ENCODE data around the gene KMT2B.

Gene KMT2B

GRCh38 chr19:35742121-35742724, 24.4 kb downstream of the KMT2B start, which contains the start of gene IGFLR1:
Gene IGFLR1, minus strand, starts transcription at chr19:35742452. Its CDS starts 1,272 bp downstream, at chr19:35741180.
- peak; percentile 82 for DNase-seq

DNA sequence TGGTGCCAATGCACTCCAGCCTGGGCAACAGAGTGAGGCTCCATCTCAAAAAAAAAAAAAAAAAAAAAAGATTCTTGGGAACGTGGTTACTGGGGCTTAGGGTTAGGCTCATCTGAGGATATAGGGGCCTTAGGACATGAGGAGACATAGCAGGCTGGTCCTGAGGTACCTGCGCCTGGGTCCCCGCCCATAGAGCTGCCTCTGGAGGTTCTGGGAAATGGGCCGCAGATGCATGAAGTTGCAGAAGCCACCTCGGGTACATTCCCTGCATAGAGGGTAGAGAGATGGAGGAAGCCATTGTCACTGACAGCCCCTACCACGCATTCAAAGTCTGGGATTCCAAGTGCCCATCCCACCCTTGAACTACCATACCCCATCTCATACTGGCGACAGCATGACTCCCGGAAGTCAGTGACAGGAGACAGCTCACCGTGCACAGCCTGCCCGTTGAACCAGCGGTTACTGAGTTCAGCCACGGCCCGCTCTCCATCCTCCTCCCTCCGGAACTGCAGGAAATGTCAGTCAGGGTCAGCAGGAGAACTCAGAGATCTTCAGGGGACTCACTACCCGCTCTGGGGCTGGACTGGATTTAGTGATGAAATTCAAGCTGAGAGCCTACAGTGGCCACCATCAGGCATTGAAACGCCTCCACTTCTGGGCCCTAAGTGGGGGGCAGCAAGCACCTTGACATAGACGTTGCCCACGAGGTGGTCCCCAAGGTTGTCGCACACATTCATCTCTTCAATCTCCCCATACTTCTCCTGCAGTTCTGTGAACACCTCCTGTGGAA, 26.0 kb downstream of the KMT2B start:
- DNase-seq, result no peak

- peak; percentile 92 for DNase-seq
These were observed 26.9 kb downstream of the KMT2B start for GRCh38 chr19:35744430-35745327.

- peak; percentile 94 for DNase-seq
These were observed 27.7 kb downstream of the KMT2B start, which contains the start of the genes PSENEN and U2AF1L4 for GRCh38 chr19:35745328-35746086. Gene PSENEN, plus strand, starts transcription at chr19:35745651. Its CDS starts 280 bp downstream, at chr19:35745931. Gene U2AF1L4, minus strand, starts transcription at chr19:35745418. Its CDS starts 27 bp downstream, at chr19:35745391.

DNA sequence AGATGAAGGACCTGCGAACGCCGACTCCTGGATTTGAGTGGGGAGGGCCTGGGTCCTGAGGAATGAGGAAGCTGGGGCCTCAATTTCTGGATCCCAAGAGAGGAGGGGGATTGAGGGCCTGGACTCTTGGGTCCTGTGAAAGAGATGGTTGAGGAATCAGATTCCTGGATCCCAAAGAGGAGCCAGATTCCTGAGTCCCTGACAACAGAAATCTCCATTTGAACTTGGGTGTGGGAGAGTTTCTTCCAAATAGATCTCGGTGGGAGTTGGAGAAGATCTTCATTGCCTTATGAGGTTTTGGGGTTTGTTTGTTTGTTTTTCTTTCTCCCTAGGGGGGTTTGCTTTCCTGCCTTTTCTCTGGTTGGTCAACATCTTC, 28.3 kb downstream of the KMT2B start:
- DNase-seq, result no peak

DNA sequence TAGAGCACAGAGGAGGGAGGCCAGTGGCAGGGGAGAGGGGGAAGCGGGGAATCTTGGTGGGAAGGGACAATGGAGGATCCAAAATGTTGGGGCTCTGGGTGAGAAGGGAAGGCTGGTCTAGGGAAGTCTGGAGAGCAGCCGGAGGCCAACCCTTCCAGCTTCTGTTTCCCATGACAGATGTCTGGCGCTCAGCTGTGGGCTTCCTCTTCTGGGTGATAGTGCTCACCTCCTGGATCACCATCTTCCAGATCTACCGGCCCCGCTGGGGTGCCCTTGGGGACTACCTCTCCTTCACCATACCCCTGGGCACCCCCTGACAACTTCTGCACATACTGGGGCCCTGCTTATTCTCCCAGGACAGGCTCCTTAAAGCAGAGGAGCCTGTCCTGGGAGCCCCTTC, 28.7 kb downstream of the KMT2B start:
- DNase-seq, result no peak

DNA sequence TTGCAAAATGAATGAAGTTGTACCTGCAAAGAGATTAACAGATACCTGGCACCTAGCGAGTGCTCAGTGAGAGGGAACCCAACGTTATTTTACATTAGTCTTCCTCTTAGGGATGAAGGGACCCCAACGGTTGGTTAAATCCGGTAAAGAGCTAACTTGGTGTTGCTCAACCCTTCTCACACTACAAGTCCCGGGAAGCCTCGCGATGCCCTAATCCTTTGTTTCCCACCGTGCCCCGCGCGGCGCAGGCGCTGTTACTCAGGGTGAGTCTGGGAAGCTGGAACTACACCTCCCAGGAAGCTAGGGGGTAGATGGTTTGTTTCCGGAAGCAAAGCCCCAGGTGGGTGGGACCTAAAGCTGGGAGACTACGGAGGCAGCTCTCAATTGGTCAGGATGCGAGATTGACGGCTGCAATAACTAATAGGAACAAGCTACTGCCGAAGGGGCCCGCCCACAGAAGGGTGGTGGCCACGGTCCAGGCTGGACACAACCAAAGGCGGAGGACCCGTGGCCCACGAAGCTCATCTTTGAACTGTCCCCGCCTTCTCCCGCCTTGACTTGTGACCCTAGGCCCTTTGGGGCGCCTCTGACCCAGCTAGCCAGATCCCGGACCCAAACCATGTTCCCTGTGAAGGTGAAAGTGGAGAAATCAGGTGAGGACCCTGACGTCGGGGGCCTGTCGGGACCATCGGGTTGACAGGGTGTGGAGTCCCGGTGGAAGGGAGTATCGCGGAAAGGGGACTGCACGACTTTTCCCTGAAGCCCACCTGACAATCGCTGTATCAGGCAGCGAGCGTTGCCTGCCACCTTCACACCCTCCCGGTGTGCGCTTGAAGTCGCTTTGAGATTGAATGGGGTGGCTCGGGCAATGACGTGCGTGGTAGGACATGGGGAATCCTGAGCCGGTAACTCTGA, 30.6 kb downstream of the KMT2B start, which contains the start of gene LIN37:
Gene LIN37 (plus strand): TSS at position 471 of the 915 bp plus-strand sequence. CDS start 149 bp downstream, at position 620.
- peak; percentile 96 for DNase-seq

DNA sequence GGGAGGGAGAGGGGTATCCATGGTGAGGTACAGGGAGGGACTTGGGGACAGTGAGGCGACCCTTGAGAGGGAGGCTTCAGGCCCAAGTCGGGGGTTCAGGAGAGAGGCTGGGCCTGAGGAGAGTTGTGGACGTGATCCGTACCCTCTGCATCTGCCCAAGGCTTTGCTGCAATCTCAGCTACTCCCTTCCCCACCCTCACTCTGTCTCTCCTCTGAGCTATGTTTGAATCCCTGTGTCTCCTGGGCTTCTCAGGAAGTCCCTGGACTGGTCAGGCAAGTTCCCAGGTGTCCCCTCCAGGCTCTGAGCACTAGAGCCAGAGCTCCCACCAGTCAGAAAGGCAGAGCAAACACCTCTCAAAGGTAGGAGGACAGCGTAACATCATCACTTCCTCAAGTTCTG, 32.4 kb downstream of the KMT2B start:
- no peak for DNase-seq

- no peak for DNase-seq
These were observed 34.3 kb downstream of the KMT2B start for GRCh38 chr19:35751839-35752745.

DNA sequence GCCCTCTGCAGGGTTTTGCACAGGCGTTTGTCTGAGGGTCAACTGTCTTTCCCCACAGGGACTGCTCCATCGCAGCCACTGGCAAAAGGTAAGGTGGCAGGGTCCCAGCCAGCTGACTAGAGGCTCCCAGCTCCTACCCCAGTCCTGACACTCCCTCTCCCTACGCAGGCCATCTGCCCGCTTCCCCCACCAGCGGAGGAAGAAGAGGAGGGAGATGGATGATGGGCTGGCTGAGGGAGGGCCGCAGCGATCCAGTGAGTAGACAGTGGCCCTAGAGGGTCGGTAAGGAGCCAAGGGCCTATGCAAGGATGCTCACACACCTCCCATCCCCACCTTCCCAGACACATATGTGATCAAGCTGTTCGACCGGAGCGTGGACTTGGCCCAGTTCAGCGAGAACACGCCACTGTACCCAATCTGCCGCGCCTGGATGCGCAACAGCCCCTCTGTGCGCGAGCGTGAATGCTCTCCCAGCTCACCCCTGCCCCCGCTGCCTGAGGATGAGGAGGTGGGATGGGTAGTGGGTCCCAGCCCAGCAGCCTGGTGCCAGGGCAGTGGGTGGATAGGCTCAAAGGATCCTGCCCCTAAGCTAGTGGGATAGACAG, 35.0 kb downstream of the KMT2B start:
- DNase-seq, result no peak

DNA sequence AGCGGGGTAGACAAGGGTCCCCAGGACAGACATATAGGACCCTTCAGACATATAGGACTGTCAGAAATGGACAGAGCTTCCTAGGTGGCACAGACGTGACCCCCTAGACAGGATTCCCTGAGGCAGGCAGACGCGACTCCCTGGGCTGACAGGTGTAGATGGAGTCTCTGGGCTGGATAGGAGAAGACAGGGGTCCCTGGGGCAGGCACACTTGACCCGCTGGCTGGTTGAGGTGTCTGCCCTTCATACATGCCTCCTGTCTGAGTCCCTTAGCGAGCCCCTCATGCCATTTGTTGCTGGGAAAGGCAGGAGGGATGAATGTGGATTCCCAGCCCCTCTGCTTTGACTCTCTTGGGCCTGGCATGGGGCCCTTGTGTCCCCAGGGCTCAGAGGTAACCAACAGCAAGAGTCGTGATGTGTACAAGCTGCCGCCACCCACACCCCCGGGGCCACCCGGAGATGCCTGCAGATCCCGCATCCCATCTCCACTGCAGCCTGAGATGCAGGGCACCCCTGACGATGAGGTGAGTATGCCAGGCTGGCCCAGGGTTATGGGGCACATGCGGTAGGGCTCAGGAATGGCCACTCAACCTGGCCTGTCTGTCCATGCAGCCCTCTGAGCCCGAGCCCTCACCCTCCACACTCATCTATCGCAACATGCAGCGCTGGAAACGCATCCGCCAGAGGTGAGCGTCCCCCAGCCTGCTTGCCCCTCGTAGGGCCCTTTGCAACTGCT, 36.0 kb downstream of the KMT2B start:
- no peak for DNase-seq

- no peak for DNase-seq
These were observed 36.7 kb downstream of the KMT2B start for GRCh38 chr19:35754370-35755130.

DNA sequence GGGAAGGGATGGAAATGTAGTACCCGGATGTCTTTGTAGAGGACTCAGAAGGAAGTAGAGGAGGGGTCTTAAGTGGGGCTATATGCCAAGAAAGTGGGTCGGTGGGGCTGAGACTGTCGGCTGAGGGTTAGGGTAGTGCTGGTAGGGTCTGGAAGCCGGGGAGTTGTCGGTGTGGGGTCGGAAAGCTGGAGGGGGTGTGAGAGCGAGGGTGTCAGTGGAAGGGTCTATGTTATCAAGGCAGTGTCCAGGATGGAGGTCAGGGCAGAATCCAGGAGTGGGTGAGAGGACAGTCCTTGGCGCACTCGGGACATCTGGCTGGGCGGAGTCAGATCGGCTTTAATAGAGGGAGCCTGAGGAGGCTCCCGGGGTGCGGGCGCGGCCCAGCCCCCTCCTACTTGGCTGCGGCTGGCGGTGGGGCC, 37.3 kb downstream of the KMT2B start:
- DNase-seq, result no peak

DNA sequence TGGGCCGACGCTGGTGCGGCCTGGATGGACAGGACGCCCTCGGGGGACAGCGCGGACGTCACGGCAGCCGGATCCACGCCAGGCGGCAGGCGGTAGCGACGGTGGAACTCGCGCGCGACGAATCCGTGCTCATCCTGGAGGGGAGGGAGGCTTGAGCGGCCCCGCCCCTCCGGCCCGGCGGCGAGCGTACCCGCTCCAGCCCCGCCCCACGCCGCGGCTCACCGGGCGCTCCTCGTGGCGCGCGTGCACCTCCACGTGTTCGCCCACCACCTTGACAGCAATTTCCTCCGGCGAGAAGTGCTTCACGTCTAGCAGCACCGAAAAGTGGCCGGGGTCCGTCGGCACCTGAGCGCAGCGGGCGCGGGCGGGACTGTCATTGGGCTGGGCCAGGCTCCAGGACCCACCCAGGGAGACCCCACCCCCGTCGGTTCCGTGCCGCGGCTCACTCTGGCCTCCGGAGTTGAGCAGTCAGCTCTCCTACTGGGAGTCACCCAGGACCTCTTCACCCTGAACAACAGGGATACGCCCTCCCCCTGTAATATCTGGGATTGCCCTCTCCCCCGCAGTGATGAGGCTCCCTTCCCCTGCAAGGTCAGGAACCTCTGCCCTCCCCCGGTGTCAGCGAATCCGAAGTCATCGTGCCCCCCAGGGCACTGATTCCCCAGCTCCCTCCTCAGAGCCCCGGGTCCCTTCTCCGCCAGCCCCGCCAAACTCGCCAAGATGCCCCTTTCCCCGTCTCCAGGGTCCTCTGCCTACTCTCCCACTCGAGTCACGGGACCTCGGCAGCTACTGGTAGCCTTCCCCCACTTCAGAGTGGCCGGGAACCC, 38.0 kb downstream of the KMT2B start:
- DNase-seq, result peak; percentile 70

GRCh38 chr19:35756377-35757230, 38.8 kb downstream of the KMT2B start, which contains the start of gene HSPB6:
Gene HSPB6, minus strand, starts transcription at chr19:35757029. Its CDS starts 21 bp downstream, at chr19:35757008.
- DNase-seq, result no peak

GRCh38 chr19:35757231-35757748, 39.5 kb downstream of the KMT2B start:
- peak; percentile 78 for DNase-seq

Data from activated CD8-positive, alpha-beta memory T cell treated with anti-CD3 and anti-CD28 coated beads, Interleukin-2, amount 50 U/mL, for 48 hours (primary cell).